Measurements from ENCODE around the gene IGFBP6.

DNA sequence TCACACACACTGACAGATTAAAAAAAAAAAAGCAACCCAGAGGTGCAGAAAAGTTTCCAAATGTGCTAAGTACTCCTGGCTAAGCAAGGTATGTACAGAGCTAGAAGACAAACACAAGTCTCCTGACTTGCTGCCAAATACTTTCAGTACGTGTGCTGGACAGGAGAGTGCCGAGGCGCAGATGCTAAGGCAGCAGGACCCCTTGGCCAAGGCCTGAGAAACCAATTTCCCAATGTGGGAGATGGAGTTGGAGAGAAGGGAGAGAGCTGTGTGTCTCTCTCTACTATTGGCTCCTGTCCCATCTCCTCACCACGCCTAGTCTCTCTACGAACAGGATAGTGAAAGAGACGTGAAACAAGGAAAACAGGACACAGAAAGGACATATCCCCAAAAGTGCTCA is 23.6 kb upstream of the IGFBP6 start:
- no peak for TF ChIP-seq ZFP30 (CRISPR knock-in tag; IDR thresholded peaks at IDR 0.05)
- no peak for TF ChIP-seq TOX (CRISPR knock-in tag; IDR thresholded peaks at IDR 0.05; ENCODE audit: borderline replicate concordance)
- no peak for TF ChIP-seq ZNF8 (CRISPR knock-in tag; IDR thresholded peaks at IDR 0.05)
- TF ChIP-seq ZNF70 (CRISPR knock-in tag; IDR thresholded peaks at IDR 0.05), result no peak
- no peak for TF ChIP-seq ZFP3 (CRISPR knock-in tag; IDR thresholded peaks at IDR 0.05)
- TF ChIP-seq, protein P1, sequence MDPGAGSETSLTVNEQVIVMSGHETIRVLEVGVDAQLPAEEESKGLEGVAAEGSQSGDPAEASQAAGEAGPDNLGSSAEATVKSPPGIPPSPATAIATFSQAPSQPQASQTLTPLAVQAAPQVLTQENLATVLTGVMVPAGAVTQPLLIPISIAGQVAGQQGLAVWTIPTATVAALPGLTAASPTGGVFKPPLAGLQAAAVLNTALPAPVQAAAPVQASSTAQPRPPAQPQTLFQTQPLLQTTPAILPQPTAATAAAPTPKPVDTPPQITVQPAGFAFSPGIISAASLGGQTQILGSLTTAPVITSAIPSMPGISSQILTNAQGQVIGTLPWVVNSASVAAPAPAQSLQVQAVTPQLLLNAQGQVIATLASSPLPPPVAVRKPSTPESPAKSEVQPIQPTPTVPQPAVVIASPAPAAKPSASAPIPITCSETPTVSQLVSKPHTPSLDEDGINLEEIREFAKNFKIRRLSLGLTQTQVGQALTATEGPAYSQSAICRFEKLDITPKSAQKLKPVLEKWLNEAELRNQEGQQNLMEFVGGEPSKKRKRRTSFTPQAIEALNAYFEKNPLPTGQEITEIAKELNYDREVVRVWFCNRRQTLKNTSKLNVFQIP (CRISPR knock-in tag; IDR thresholded peaks at IDR 0.05; ENCODE audit: borderline replicate concordance, low read depth), result no peak
- no peak for TF ChIP-seq ARNTL (CRISPR knock-in tag; IDR thresholded peaks at IDR 0.05; ENCODE audit: borderline replicate concordance, low read depth)
- TF ChIP-seq, protein P2, sequence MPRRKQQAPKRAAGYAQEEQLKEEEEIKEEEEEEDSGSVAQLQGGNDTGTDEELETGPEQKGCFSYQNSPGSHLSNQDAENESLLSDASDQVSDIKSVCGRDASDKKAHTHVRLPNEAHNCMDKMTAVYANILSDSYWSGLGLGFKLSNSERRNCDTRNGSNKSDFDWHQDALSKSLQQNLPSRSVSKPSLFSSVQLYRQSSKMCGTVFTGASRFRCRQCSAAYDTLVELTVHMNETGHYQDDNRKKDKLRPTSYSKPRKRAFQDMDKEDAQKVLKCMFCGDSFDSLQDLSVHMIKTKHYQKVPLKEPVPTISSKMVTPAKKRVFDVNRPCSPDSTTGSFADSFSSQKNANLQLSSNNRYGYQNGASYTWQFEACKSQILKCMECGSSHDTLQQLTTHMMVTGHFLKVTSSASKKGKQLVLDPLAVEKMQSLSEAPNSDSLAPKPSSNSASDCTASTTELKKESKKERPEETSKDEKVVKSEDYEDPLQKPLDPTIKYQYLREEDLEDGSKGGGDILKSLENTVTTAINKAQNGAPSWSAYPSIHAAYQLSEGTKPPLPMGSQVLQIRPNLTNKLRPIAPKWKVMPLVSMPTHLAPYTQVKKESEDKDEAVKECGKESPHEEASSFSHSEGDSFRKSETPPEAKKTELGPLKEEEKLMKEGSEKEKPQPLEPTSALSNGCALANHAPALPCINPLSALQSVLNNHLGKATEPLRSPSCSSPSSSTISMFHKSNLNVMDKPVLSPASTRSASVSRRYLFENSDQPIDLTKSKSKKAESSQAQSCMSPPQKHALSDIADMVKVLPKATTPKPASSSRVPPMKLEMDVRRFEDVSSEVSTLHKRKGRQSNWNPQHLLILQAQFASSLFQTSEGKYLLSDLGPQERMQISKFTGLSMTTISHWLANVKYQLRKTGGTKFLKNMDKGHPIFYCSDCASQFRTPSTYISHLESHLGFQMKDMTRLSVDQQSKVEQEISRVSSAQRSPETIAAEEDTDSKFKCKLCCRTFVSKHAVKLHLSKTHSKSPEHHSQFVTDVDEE (CRISPR knock-in tag; IDR thresholded peaks at IDR 0.05), result no peak
